Globus pallidus (tissue), 1 donor: ENCODE measurements around the gene IQGAP3.
"Not testable (repeated sequence)": the region's sequence is repeated elsewhere in the genome, so short reads cannot be mapped to it uniquely, and the experiment has no call there.

Source experiments
- DNase-seq: peaks from one replicate; pipeline ENCODE4 v3.0.0-alpha.2; 2015; ENCODE audit warnings: low spot score

IQGAP3 gene

DNA sequence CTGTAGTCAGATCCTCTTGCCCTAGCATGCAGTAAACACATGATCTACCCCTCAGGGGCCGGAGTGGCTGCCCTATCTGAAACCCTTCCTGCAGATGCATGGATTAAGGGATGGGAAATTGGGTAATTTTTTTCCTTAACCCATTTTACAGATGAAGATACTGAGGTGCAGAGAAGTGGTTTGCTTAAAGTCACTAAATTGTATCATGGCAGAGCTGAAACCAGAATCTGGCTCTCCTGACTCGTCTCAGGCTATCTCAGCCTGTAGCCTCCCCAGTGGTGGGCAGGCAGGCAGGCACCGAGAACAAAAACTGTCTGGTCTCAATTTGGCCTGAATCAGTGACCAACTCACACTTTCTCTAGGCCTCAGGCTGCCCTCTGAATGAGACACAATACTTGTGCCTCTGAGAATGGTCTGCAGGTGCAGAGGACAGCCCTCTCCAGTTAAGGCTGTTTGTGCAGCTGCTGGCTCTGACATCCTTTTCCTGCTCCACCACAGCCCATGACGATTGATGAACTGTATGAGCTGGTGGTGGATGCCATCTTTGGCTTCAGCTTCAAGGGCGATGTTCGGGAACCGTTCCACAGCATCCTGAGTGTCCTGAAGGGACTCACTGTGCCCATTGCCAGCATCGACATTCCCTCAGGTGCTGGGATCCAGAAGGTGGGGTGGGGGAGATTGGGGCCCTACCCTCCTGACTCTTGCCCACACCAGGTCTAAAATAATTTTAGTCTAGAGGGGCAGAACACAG is 20.7 kb upstream of the IQGAP3 start:
- DNase-seq = no peak

DNA sequence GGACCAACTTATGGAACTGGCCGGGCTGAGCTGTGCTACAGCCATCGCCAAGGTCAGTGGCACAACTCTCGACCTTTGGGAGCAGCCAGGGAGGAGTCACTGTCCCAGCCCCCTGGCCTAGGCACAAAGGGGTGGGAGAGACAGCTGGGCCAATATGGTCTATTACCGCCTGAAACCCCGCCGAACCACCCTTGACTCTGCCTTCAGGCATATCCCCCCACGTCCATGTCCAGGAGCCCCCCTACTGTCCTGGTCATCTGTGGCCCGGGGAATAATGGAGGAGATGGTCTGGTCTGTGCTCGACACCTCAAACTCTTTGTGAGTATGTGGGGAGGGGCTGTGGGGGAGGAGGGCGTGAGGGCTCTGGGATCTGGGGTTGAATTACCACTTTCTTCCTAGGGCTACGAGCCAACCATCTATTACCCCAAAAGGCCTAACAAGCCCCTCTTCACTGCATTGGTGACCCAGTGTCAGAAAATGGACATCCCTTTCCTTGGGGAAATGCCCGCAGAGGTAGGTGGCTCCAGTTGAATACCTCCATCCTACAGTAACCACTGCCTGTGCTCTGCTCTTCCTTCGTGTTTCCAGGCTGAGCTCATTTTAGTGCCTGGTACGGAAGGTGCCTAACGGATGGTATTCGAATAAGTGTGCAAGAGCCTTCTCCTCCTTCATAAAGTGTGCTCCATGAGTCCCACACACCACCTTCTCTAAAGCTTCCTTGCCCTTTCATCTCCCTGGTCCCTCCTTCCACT is 20.0 kb upstream of the IQGAP3 start:
- DNase-seq = no peak

DNA sequence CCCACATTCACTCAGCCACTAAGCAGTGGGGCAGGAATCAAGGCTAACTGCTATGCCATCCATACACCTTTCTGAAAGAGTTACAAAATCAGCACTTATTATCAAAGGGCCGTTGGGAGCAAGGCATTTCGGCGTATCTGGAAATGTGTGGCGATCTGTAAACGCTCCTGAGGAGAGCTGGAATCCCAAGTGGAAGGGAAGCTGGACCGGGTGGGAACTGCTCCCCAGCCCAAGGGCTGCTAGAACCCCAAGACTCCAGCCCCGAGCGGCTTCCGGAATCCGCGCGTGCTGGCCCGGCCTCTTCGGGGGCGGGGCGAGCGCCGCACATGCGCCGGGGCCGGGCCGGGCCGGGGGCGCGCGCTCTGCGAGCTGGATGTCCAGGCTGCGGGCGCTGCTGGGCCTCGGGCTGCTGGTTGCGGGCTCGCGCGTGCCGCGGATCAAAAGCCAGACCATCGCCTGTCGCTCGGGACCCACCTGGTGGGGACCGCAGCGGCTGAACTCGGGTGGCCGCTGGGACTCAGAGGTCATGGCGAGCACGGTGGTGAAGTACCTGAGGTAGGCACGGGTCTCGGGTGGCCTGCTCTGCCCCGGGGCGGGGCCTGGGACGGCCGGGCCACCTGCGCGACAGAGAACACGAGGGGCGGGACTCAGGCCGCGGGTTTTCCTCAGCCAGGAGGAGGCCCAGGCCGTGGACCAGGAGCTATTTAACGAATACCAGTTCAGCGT is 19.2 kb upstream of the IQGAP3 start, which contains the start of gene NAXE:
TSS of gene NAXE (plus strand) at position 345 of the 726 bp plus-strand sequence. CDS start at position 374, 29 bp downstream.
- peak; percentile 77 for DNase-seq

DNA sequence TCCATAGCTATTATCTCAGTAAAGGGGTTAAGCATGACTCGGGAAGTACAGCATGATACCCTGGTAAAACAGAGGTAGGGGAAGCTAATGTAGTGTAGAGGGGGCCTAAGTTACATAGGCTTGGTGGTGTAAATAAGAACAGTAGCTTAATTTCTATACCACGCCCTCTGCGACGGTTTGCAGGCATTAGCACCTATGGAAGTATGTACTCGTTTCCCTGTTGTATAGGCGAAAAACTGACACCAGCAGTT is 18.7 kb upstream of the IQGAP3 start:
- no peak for DNase-seq

DNA sequence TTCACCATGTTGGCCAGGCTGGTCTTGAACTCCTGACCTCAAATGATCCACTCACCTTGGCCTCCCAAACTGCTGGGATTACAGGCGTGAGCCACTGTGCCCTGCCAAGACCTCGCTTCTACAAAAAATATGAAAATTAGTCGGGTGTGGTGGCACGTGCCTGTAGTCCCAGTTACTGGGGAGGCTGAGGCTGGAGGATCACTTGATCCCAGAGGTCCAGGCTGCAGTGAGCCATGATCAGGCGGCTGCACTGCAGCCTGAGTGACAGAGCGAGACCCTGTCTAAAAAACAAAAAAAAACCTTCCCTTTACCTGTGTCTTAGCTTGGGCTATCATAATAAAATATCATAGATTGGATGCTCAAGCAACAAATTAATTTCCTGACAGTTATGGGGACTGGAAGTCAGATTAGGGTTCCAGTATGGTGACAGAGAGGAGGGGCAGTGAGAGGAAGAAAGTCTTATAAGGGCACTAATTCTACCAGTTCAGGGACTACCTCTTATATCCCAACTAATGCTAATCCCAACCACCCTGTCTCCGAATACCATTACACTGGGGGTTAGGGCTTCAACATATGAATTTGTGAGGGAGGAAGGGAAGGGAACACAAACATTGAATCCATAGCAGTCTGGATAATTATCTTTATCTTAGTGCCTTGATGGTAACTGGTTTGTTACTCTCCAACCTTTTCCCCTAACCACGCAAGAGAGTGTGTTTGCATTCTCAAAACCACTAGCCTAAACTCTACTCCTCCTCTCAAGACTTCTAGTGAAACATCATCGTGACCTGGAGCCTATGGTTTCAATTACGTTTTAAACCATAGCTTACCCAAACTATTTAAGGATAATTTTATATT is 18.2 kb upstream of the IQGAP3 start:
- DNase-seq = no peak

DNA sequence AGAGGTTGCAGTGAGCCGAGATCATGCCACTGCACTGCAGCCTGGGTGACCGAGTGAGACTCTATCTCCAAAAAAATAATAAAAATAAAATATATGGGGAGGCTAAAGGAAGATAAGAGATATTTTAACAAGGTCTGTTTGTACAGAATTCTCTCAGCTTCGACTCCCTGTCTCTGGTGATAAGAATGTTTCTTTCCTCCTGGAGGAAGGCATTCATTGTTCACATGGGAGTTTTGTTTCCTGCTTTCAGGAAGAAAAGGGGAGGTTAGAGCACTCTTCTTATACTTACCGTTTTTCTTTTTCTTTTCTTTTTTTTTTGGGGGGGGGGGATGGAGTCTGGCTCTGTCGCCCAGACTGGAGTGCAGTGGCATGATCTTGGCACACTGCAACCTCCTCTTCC is 17.2 kb upstream of the IQGAP3 start:
- DNase-seq = no peak

DNA sequence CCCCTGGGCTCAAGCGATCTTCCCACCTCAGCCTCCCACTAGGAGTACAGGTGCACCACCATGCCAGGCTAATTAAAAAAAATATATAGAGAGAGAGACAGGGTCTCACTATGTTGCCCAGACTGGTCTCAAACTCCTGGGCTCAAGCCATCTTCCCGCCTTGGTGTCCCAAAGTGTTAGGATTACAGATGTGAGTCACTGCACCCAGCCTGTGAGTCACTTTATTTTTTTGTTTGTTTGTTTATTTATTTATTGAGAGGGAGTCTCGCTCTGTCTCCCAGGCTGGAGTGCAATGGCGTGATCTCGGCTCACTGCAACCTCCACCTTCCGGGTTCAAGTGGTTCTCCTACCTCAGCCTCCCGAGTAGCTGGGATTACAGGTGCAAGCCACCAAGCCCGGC is 15.6 kb upstream of the IQGAP3 start:
- DNase-seq = not testable (repeated sequence)

DNA sequence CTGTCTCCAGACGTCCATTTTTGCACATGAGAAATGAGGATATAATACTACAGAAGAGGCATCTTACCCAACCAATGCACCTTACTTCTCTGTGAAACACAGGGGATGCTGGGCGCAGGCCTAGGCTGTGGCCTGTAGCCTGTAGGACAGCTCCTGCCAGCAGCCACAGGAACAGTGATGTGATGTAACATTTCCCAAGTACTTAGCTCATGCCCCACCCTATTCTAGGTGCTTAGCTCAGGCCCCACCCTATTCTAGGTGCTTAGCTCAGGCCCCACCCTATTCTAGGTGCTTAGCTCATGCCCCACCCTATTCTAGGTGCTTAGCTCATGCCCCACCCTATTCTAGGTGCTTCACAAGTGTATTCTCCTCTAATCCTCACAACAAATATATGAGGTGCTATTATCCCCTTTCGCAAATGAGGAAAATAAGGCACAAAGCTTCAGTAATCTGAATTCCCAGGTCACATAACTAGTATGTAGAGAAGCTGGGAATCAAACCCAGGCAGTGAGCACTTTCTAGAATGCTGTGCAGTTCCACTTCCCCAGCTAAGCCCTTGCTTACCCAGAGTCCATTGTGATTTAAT is 14.6 kb upstream of the IQGAP3 start:
- DNase-seq = no peak

DNA sequence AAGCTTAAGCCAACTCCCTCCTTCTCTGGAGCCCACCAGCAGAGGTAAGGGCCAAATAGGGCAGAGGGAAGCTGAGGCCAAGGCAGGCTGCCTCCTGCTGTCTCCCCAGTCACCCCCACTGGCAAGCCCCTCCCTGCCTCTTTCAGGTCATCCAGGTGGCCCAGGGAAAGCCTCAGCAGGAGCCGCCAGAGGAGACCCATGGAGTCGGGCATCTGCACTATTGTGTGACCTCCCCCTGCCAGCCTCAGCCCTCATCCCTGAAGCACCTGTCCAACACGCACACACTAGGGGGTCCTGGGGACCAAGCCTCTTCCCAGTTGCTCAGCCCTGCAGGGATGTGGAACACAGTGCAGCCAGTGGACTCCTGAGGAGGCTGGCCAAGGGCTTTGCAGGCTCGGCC is 14.0 kb upstream of the IQGAP3 start:
- no peak for DNase-seq

DNA sequence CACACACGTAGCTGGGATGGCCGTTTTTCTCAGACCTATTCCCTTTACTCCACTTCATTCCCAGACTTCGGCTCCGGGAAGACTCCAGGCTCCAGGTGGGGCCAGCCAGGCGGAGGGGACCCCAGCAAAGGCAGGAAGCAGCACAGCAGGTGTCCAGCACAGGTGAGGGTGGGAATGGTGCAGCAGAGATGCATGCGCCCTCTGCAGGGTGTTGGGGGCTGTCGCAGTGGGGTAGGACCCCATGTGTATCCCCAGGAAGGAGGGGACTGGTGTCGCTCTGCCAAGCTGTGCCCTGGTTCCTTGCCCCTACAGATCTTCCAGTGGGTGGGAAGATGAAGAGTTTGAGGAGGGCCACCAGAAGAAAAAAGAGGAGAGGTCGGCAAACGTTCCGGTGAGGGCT is 12.4 kb upstream of the IQGAP3 start:
- no peak for DNase-seq

DNA sequence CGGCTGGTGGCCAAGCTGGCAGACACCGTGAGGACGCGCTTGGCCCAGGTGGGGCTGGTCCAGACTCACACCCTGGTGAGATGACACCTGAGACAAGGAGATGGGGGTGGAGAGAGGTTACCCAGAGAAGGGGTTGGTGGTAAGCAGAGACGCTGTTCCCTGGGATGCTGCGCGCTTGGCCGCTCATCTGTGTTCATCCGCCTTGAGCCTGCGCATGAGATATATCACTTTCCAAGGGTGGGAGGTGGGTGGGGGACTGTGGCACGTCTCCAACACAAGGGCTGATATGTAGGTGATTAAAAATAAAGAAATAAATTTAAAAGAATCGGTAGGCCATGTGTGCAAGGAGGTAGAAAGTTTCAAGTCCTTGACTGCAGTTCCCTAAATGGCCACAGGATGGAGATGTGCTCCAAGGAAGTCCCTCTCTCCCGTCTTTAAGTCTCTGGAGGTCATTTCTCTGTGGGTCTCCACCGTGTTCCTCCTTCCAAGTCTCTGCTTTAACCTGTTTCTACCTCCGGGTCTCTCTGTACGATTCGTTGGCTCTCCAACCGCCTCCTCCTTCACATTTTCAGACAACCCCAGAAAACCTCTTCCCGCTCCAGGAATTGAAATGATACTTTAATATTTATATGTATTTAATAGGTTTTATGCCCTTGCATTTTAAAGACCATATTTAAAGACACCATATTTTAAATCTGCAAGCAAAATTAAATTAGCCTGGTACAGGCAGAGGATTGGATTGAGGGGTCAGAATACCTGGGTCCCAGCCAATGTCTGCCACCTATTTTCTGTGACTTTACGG is 11.7 kb upstream of the IQGAP3 start:
- DNase-seq = peak; percentile 77

DNA sequence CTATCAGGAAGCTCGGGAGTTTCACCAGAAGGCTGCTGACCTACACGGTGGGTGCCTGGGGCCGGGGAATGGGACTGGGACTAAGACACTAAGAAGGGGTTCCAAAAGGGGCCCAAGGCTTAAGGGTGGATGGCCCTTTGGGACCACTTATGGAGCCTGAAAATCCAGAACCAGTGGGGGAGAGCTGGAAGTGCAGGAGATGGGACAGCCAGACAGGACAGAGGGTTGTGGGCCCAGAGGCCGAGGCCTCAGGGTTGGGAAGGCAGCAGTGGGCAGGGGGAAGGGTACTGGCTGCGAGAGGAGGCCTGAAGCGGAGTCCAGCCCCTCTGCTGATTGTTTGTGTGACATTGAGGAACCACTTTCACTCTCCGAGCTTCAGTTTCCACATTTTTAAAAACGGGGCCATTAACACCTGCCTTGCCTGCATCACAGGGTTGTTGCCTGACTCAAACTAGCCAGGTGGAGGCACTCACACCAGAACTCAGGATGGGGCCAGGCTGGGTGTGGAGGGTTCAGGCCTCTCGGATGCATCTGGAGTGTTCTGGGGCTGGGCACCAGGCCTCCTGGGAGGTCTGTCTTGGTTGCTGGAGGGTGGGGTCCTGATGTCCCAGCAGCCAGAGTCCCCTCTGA is 10.1 kb upstream of the IQGAP3 start:
- no peak for DNase-seq

DNA sequence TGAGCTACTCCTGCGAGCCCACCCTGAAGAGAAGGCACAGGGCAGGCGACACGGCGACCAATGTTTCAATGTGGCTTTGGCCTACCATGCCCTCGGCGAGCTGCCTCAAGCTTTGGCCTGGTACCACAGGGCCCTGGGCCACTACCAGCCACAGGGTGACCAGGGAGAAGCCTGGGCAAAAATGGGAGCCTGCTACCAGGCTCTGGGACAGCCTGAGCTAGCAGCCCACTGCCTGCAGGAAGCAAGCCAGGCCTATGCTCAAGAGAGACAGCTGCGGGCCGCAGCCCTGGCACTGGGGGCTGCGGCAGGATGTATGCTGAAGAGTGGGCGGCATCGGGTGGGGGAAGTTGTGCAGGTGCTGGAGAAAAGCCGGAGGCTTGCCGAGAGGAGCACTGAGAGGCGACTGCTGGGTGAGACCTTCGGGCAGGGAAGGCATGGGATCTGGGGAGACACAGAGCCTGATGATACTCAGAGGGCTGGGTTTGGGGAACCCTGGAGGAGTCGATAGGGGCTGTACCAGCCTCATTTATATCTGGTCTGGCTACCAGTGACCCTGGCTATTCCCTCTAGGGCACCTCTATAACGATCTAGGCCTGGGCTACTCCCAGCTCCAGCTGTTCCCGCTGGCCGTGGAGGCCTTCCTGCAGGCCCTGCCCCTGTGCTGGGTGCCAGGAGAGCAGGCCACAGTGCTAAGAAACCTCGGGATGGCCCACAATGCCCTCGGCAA is 9.5 kb upstream of the IQGAP3 start:
- DNase-seq = no peak

DNA sequence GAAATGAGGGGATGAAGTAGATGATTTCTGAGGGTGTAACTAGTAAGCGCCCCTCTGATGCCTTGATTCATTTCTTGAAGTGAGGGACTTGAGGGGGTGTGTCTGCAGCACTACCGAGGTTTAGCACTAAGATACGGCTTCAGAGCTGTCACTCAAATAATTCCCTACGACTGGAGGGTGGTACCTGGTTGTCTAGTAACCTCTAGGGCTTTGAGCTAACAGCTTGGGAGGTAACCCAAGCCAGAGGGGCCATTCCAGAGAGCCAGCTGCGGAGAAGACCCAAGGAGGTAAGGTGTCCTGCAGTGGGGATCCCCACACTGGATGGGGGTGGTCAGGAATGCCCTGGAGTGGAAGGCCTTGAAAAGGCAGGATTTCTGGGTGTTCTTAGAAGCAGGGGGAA is 7.1 kb upstream of the IQGAP3 start, which contains the start of gene TTC24:
TSS of gene TTC24 (plus strand) at position 252 of the 400 bp plus-strand sequence. CDS start 1,642 bp downstream, outside the sequence.
- DNase-seq = no peak

DNA sequence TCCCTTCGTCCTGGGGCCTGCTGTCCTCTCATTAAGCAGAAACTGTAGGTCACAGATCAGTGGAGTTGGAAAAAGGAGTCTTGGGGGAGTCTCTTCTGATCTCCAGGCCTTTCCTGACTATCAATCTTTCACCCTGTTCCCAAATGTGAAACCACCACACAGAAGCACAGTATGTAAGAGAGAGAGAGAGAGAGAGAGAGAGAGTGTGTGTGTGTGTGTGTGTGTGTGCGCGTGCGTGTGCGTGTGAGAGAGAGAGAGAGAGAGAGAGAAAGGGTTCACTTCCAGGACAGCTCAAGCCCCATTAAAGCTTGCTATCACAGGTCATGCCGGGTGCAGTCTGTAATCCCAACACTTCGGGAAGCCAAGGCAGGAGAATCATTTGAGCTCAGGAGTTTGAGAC is 5.7 kb upstream of the IQGAP3 start:
- DNase-seq = no peak

DNA sequence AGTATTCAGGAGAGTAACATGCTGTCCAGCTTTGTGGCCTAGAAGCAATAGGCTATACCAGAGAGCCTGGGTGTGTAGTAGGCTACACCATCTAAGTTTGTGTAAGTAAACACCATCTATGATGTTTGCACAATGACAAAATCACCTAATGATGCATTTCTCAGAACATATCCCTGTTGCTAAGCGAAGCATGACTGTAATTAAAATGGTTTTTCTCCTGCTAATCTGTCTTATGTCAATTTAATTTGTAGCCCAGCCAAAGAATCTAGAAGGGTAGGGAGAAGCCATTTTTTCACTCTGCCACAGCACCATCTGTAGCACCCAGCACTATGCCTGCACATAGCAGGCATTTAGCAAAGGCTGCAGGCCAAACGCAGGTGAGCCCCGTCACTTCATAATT is 5.2 kb upstream of the IQGAP3 start:
- no peak for DNase-seq

DNA sequence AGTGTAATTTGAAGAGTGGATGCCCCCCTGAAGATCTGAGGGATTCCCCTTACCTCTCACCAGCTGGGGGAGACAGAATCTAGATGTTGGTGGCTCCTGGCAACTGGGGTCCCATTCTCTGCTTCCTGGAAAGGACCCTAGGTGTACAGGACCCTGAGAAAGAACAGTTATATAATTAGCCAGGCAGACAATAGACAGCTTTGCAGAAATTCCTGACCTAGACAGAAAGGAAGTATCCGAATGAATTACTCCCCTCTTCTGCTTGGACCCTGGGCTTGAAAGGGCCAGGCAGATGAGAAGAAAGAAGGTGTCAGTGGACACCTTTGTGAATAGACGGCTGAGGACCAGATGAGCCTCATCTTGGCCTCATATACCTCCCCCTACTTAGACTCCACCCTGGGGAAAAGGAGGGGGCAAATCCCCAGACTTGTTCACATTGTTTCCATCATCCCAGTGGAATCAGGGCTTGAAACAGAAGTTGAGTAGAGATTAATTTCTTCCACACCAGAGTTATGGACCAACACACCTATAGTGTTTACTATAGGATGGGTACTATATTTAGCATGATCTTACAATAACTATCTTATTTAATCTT is 1.8 kb upstream of the IQGAP3 start:
- no peak for DNase-seq

DNA sequence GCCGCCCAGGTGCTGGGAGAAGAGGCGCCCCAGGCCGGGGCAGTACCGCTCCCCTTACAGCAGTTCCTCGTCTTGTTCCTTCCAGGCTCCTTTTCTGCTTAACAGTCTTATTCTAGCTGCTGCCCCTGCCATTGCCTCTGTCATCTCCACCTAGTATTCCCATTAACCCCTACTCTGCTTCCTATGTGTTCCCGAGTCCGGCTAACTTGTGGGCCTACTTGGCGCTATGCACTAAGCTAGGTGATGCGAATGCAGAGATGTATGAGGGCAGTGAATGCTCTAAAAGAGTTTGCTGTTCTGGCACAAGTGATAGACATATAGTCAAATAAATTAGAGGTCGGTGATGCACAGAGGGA is 276 bp upstream of the IQGAP3 start:
- no peak for DNase-seq

DNA sequence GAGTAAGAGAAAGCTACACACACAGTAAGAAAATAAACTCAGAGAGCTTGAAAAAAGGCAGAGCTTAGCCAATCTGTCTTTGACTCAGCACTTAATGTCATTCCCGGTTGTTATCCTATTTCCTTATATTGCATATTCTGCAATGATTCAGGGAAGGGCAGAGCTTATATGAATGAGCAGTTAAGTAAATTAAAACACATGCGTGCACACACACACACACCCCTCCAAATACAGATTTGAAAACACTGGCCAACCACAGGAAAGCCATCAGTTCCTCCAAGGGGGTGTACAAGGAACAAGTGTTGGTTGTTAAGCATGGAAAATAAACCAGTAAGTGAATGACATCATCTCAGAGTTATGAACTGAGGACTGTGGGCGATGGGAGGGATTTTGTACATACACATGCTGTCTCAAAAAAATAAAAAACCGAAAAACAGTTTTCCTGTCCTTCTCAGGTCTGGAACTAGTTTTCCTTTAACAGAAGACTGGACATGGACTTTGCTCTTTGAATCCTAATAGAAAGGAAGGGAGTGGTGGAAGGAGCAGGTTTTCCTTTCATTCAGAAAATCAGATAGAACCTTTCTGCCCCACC is 1.0 kb downstream of the IQGAP3 start:
- DNase-seq = no peak
